Sigmoid colon (tissue), 4 donors: ENCODE data around the gene ZNF326.

Experiments
- EP300 ChIP-seq, 4 donors: sonication (generic); formaldehyde crosslinking; IDR thresholded peaks; one replicate each; pipeline ENCODE4 v1.6.1; 2017; ENCODE audit warnings: antibody characterized with exemption in 4 of 4
- POLR2A ChIP-seq, 2 donors: fragments of 450-650 bp; IDR thresholded peaks; one replicate each; pipeline ENCODE4 v1.6.1; 2016; ENCODE audit warnings: antibody characterized with exemption in 2 of 2, mild to moderate bottlenecking in 2 of 2, moderate library complexity in 2 of 2
- POLR2AphosphoS5 ChIP-seq, 4 donors: sonication (generic); formaldehyde crosslinking; IDR thresholded peaks; one replicate each; pipeline ENCODE4 v1.6.1; 2017; ENCODE audit warnings: antibody characterized with exemption in 4 of 4
- TF ChIP-seq, protein P1 (sequence below), 4 experiments: fragments of 450-650 bp in 3 of 4; fragments of 200-600 bp in 1 of 4; IDR thresholded peaks; one replicate each; pipeline ENCODE4 v1.5.1; 2016 to 2019; ENCODE audit warnings: antibody characterized with exemption in 4 of 4, mild to moderate bottlenecking in 3 of 4, moderate library complexity in 2 of 4

DNA sequence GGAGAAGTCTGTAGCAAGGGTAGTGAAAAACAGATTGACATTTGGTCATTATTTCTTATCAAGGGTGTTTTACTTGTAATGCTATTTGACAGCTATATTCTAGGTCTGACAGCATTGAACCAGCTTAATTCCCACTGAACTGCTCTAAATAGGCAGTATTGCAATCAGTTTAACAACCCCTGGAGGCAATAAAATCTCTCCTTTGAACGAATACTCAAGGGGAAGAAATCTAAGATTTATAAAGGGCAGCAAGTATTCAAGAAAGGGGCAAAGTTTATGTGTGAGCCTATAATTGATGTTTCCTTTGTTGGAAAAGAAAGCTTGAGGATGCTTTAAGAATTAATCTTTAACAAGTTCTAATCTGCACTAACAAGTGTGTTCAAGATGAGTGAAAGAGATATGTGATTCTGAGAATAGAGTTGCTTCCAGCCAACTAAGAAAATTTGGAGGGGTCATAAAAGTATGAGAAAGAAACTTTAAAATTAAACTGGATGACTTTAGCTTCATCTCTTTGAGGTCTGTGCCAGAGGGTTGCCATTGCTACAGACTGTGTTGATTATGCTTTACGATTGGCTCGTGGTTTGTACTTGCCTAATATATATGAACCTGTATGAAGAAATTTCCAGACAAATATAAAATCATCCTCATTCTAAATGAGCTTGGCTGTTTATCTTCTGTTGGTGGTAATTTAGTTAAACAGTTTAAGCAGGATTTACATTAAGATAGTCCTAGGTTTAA is 72.5 kb downstream of the ZNF326 start:
- TF ChIP-seq, protein P1, sequence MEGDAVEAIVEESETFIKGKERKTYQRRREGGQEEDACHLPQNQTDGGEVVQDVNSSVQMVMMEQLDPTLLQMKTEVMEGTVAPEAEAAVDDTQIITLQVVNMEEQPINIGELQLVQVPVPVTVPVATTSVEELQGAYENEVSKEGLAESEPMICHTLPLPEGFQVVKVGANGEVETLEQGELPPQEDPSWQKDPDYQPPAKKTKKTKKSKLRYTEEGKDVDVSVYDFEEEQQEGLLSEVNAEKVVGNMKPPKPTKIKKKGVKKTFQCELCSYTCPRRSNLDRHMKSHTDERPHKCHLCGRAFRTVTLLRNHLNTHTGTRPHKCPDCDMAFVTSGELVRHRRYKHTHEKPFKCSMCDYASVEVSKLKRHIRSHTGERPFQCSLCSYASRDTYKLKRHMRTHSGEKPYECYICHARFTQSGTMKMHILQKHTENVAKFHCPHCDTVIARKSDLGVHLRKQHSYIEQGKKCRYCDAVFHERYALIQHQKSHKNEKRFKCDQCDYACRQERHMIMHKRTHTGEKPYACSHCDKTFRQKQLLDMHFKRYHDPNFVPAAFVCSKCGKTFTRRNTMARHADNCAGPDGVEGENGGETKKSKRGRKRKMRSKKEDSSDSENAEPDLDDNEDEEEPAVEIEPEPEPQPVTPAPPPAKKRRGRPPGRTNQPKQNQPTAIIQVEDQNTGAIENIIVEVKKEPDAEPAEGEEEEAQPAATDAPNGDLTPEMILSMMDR (IDR thresholded peaks at IDR 0.05) = no peak
- no peak for TF ChIP-seq POLR2A (IDR thresholded peaks at IDR 0.05)
- TF ChIP-seq EP300 (IDR thresholded peaks at IDR 0.05) = no peak
- no peak for TF ChIP-seq POLR2AphosphoS5 (IDR thresholded peaks at IDR 0.05)
